HG03354 (cell line): Measurements from ENCODE around the gene SLC6A1.

Experiments
- ATAC-seq: cut with Tn5 transposase; IDR thresholded peaks from one replicate; pipeline ENCODE4 v1.9.1; 2021; ENCODE audit warnings: mild to moderate bottlenecking; ENCODE audit not compliant: unreplicated experiment, poor library complexity, severe bottlenecking

The SLC6A1 gene

GRCh38 chr3:10992017-10992942, at the start of gene SLC6A1:
SLC6A1 (plus strand) TSS chr3:10992748; CDS start chr3:11017212, 24,464 bp downstream.
- no peak for ATAC-seq

GRCh38 chr3:10944866-10945265, 47.7 kb upstream of the SLC6A1 start:
- no peak for ATAC-seq

- ATAC-seq = peak; percentile 80
These were observed 46.8 kb upstream of the SLC6A1 start for GRCh38 chr3:10945683-10946287.

GRCh38 chr3:10946526-10946925, 46.0 kb upstream of the SLC6A1 start:
- ATAC-seq = no peak

- no peak for ATAC-seq
These were observed 44.2 kb upstream of the SLC6A1 start for GRCh38 chr3:10948326-10948725.

- ATAC-seq = no peak
These were observed 43.4 kb upstream of the SLC6A1 start for GRCh38 chr3:10949197-10949596.

GRCh38 chr3:10950476-10951294, 41.9 kb upstream of the SLC6A1 start:
- ATAC-seq = no peak

- ATAC-seq = no peak
These were observed 41.1 kb upstream of the SLC6A1 start for GRCh38 chr3:10951295-10951926.

- ATAC-seq = no peak
These were observed 40.0 kb upstream of the SLC6A1 start for GRCh38 chr3:10952525-10952924.

- no peak for ATAC-seq
These were observed 37.8 kb upstream of the SLC6A1 start for GRCh38 chr3:10954740-10955139.

- no peak for ATAC-seq
These were observed 36.7 kb upstream of the SLC6A1 start for GRCh38 chr3:10955711-10956453.

GRCh38 chr3:10956531-10956930, 36.0 kb upstream of the SLC6A1 start:
- ATAC-seq = no peak

- ATAC-seq = no peak
These were observed 35.6 kb upstream of the SLC6A1 start for GRCh38 chr3:10956986-10957385.

- ATAC-seq = no peak
These were observed 34.4 kb upstream of the SLC6A1 start for GRCh38 chr3:10957976-10958749.

- ATAC-seq = no peak
These were observed 32.3 kb upstream of the SLC6A1 start for GRCh38 chr3:10960255-10960654.

- ATAC-seq = no peak
These were observed 30.6 kb upstream of the SLC6A1 start for GRCh38 chr3:10961921-10962320.

GRCh38 chr3:10962481-10963036, 30.0 kb upstream of the SLC6A1 start:
- no peak for ATAC-seq

GRCh38 chr3:10964537-10965167, 27.9 kb upstream of the SLC6A1 start:
- ATAC-seq = no peak
